Frontal cortex (tissue), 4 donors: ENCODE measurements around the gene SMG6. TPM values are rescaled to one million over a fixed set of nuclear protein-coding genes. Genes with fewer than 3 reads are reported as not detected.

ENCODE experiments used
- DNase-seq, 2 donors: peaks; one replicate each; pipeline ENCODE4 v3.0.0; 2012; ENCODE audit warnings: low spot score in 2 of 2
- FAIRE-seq: peaks from 2 replicates; lab custom pipeline; 2012; peaks lifted over from hg19 to GRCh38; lab: Jason Lieb, UNC
- total RNA-seq: library from RNA; depleted of rRNA; stranded (reverse); fragments of >200 nt; gene quantifications from one replicate; pipeline ENCODE4 v1.2.3, GENCODE V29; 2014
- donor health status: control.
- donor health status: control.
- donor health status: control.

SMG6 gene
- total RNA-seq, 1 donor from 2014 or later = 17.5 TPM

GRCh38 chr17:2090210-2090641 is 213.4 kb downstream of the SMG6 start:
- no peak for FAIRE-seq
- no peak for DNase-seq

GRCh38 chr17:2089021-2089422 is 214.6 kb downstream of the SMG6 start:
- no peak for FAIRE-seq
- no peak for DNase-seq

GRCh38 chr17:2087597-2088211 is 215.9 kb downstream of the SMG6 start:
- DNase-seq (no peak), FAIRE-seq (no peak)

GRCh38 chr17:2086306-2086705 is 217.3 kb downstream of the SMG6 start:
- DNase-seq (no peak), FAIRE-seq (no peak)

- FAIRE-seq (no peak), DNase-seq (no peak)
These were observed 218.0 kb downstream of the SMG6 start for GRCh38 chr17:2085648-2085949.

GRCh38 chr17:2084766-2085647 is 218.6 kb downstream of the SMG6 start:
- DNase-seq (no peak), FAIRE-seq (no peak)

GRCh38 chr17:2084036-2084765 is 219.4 kb downstream of the SMG6 start:
- no peak for FAIRE-seq

GRCh38 chr17:2083613-2084035 is 220.0 kb downstream of the SMG6 start:
- FAIRE-seq (no peak), DNase-seq (no peak)

More at GRCh38 chr17:2084036-2084765, 219.4 kb downstream of the SMG6 start:
- DNase-seq = no peak

- DNase-seq (no peak), FAIRE-seq (no peak)
These were observed 221.4 kb downstream of the SMG6 start for GRCh38 chr17:2082003-2082781.

GRCh38 chr17:2081564-2081963 is 222.0 kb downstream of the SMG6 start:
- FAIRE-seq = no peak

GRCh38 chr17:2077040-2077439 is 226.5 kb downstream of the SMG6 start:
- no peak for FAIRE-seq
- DNase-seq = no peak

More at GRCh38 chr17:2081564-2081963, 222.0 kb downstream of the SMG6 start:
- no peak for DNase-seq

GRCh38 chr17:2076087-2076984 is 227.2 kb downstream of the SMG6 start:
- no peak for FAIRE-seq
- DNase-seq = no peak

- DNase-seq (no peak), FAIRE-seq (no peak)
These were observed 228.1 kb downstream of the SMG6 start for GRCh38 chr17:2075336-2076086.

GRCh38 chr17:2074919-2075318 is 228.7 kb downstream of the SMG6 start:
- DNase-seq = no peak
- no peak for FAIRE-seq

- DNase-seq = no peak
These were observed 231.9 kb downstream of the SMG6 start for GRCh38 chr17:2071455-2072281.

GRCh38 chr17:2071024-2071385 is 232.6 kb downstream of the SMG6 start:
- DNase-seq (no peak), FAIRE-seq (no peak)

More at GRCh38 chr17:2071455-2072281, 231.9 kb downstream of the SMG6 start:
- FAIRE-seq = no peak

GRCh38 chr17:2070241-2071023 is 233.2 kb downstream of the SMG6 start:
- DNase-seq (no peak), FAIRE-seq (no peak)
